Lower leg skin (tissue), 3 donors: ENCODE results near the gene RTTN.

Experiments used
- CTCF ChIP-seq, 3 donors: fragments of 450-650 bp; IDR thresholded peaks; one replicate each; pipeline ENCODE4 v1.5.1; 2016; ENCODE audit warnings: antibody characterized with exemption in 3 of 3, mild to moderate bottlenecking in 3 of 3, moderate library complexity in 2 of 3
- POLR2A ChIP-seq, 2 donors: fragments of 450-650 bp; IDR thresholded peaks; one replicate each; pipeline ENCODE4 v1.6.1; 2016 to 2017; ENCODE audit warnings: antibody characterized with exemption in 2 of 2, mild to moderate bottlenecking in 1 of 2, moderate library complexity in 1 of 2

GRCh38 chr18:70128271-70128670, 77.2 kb downstream of the RTTN start:
- TF ChIP-seq CTCF (IDR thresholded peaks at IDR 0.05) (no peak), POLR2A (IDR thresholded peaks at IDR 0.05) (no peak)
